A549 (cell line): ENCODE results near the gene GNL3L.

ENCODE experiments used
- EP300 ChIP-seq, 2 experiments: fragments of >200 bp; sonication (Bioruptor Twin); formaldehyde crosslinking; IDR thresholded peaks; 2 replicates in 1 of 2; 3 replicates in 1 of 2; pipeline ENCODE4 v1.6.1; 2016 to 2017
- ESRRA ChIP-seq: fragments of 150-350 bp; IDR thresholded peaks from 2 replicates; pipeline ENCODE4 v1.6.1; 2014; ENCODE audit warnings: mild to moderate bottlenecking, low read length, borderline replicate concordance
- NR3C1 ChIP-seq: fragments of >200 bp; sonication (Bioruptor Twin); formaldehyde crosslinking; IDR thresholded peaks from 3 replicates; pipeline ENCODE4 v1.6.1; 2017
- POLR2A ChIP-seq: IDR thresholded peaks from 2 replicates; pipeline ENCODE4 v1.6.1; 2012; ENCODE audit warnings: mild to moderate bottlenecking, low read length
- TF ChIP-seq, protein P1 (sequence below): fragments of 450-650 bp; IDR thresholded peaks from 2 replicates; pipeline ENCODE4 v1.6.1; 2014; ENCODE audit warnings: antibody characterized with exemption
- TF ChIP-seq, protein P2 (sequence below): fragments of >200 bp; sonication (Bioruptor Twin); formaldehyde crosslinking; IDR thresholded peaks from 3 replicates; pipeline ENCODE4 v1.5.1; 2016

DNA sequence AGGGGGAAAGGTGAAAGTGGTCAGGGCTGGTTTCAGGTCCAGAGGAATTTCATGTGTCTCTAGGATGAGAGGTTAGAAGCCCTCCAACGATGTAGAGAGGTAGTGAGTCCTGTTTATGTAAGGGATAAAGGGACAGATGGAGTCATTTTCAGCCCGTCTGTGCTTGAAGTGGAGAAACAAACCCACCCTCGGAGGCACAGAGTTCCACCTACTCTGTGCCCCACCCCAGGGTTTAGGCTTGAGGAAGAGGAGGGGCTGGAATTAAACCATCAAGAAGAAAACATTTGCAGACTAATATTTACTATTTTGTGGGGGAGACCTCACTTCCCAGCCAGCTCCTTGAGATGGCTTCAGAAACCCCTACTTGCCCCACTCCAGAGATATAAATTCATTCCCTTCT lies 868 bp upstream of the GNL3L start:
- TF ChIP-seq NR3C1 (no peak), POLR2A (no peak), EP300 (IDR thresholded peaks at IDR 0.05) (no peak), ESRRA (no peak)
- TF ChIP-seq, protein P1, sequence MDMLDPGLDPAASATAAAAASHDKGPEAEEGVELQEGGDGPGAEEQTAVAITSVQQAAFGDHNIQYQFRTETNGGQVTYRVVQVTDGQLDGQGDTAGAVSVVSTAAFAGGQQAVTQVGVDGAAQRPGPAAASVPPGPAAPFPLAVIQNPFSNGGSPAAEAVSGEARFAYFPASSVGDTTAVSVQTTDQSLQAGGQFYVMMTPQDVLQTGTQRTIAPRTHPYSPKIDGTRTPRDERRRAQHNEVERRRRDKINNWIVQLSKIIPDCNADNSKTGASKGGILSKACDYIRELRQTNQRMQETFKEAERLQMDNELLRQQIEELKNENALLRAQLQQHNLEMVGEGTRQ = no peak
- TF ChIP-seq, protein P2, sequence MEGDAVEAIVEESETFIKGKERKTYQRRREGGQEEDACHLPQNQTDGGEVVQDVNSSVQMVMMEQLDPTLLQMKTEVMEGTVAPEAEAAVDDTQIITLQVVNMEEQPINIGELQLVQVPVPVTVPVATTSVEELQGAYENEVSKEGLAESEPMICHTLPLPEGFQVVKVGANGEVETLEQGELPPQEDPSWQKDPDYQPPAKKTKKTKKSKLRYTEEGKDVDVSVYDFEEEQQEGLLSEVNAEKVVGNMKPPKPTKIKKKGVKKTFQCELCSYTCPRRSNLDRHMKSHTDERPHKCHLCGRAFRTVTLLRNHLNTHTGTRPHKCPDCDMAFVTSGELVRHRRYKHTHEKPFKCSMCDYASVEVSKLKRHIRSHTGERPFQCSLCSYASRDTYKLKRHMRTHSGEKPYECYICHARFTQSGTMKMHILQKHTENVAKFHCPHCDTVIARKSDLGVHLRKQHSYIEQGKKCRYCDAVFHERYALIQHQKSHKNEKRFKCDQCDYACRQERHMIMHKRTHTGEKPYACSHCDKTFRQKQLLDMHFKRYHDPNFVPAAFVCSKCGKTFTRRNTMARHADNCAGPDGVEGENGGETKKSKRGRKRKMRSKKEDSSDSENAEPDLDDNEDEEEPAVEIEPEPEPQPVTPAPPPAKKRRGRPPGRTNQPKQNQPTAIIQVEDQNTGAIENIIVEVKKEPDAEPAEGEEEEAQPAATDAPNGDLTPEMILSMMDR = no peak
